PC-9 (cell line): ENCODE results near the gene GRM8. TPM values are rescaled to one million over a fixed set of nuclear protein-coding genes. Genes with fewer than 3 reads are reported as not detected.

Experiments used
- BruUV-seq: library from RNA; stranded (reverse); fragments of 400-500 nt; replicated peaks from 2 replicates; lab custom pipeline; 2021; lab: Mats Ljungman, UMichigan
- CTCF ChIA-PET: fragments of 300-600 bp; sonication (Branson Sonifier 250); formaldehyde crosslinking; loops from one replicate; lab custom pipeline; 2022; ENCODE audit warnings: antibody characterized with exemption; lab: Charles Lee
- POLR2A ChIA-PET: fragments of 300-600 bp; sonication (Branson Sonifier 250); formaldehyde crosslinking; loops from one replicate; lab custom pipeline; 2022; ENCODE audit warnings: antibody characterized with exemption; ENCODE audit not compliant: unreplicated experiment; lab: Charles Lee
- DNase-seq, 2 experiments: peaks; one replicate each; pipeline versions ENCODE4 v3.0.0 to v3.0.0-alpha.2; 2015 to 2022; ENCODE audit warnings: mixed read lengths in 1 of 2
- H2AFZ ChIP-seq: fragments of 200-600 bp; sonication (generic); 2 replicates; pipeline ENCODE4 v1.8.1; 2017; ENCODE audit warnings: antibody characterized with exemption
- H3F3A ChIP-seq: fragments of 200-600 bp; sonication (generic); 2 replicates; pipeline ENCODE4 v1.8.1; 2017; ENCODE audit warnings: antibody characterized with exemption, mild to moderate bottlenecking, low read depth; ENCODE audit not compliant: insufficient read depth
- H3K27ac ChIP-seq: fragments of 200-600 bp; sonication (generic); 2 replicates; pipeline ENCODE4 v1.6.1; 2016; ENCODE audit warnings: mixed run types
- H3K27me3 ChIP-seq: fragments of 200-600 bp; sonication (generic); 2 replicates; pipeline ENCODE4 v1.6.1; 2016; ENCODE audit warnings: low read depth, mixed run types; ENCODE audit not compliant: insufficient read depth
- H3K36me3 ChIP-seq: fragments of 200-600 bp; sonication (generic); 2 replicates; pipeline ENCODE4 v1.6.1; 2016; ENCODE audit warnings: low read depth, mixed run types
- H3K4me1 ChIP-seq: fragments of 200-600 bp; sonication (generic); replicated peaks from 2 replicates; pipeline ENCODE4 v1.6.1; 2016; ENCODE audit warnings: mixed run types; ENCODE audit not compliant: insufficient read depth
- H3K4me2 ChIP-seq: fragments of 200-600 bp; sonication (generic); 2 replicates; pipeline ENCODE4 v1.6.1; 2017; ENCODE audit warnings: mixed run types
- H3K4me3 ChIP-seq: fragments of 200-600 bp; sonication (generic); 2 replicates; pipeline ENCODE4 v1.6.1; 2016; ENCODE audit warnings: mixed run types
- H3K79me2 ChIP-seq: fragments of 200-600 bp; sonication (generic); 2 replicates; pipeline ENCODE4 v1.6.1; 2017; ENCODE audit warnings: low read depth, mixed run types
- H3K9me2 ChIP-seq: fragments of 200-600 bp; sonication (generic); 2 replicates; pipeline ENCODE4 v1.8.1; 2017; ENCODE audit warnings: mild to moderate bottlenecking; ENCODE audit not compliant: insufficient read depth
- H3K9me3 ChIP-seq: fragments of 200-600 bp; sonication (generic); 2 replicates; pipeline ENCODE4 v1.8.1; 2016; ENCODE audit warnings: low read depth; ENCODE audit not compliant: insufficient read depth
- H4K20me1 ChIP-seq: fragments of 200-600 bp; sonication (generic); 2 replicates; pipeline ENCODE4 v1.8.1; 2017; ENCODE audit not compliant: insufficient read depth
- EZH2 ChIP-seq: fragments of 200-600 bp; sonication (generic); IDR thresholded peaks from 2 replicates; pipeline ENCODE4 v1.8.0; 2017; ENCODE audit warnings: antibody characterized with exemption, low read depth
- intact Hi-C: fragments of 100-400 bp; cut with micrococcal nuclease; formaldehyde crosslinking; loops from one replicate; pipeline ENCODE4 v1.10.0; 2022; ENCODE audit not compliant: unreplicated experiment
- total RNA-seq: library from RNA; stranded (reverse); gene quantifications from 2 replicates; pipeline ENCODE4 v1.2.3, GENCODE V29; 2021
- TF ChIP-seq, protein P1 (sequence below): fragments of 200-600 bp; sonication (generic); conservative IDR thresholded peaks from 2 replicates; pipeline ENCODE4 v1.6.1; 2017; ENCODE audit warnings: mixed run types, antibody characterized with exemption, mild to moderate bottlenecking, moderate library complexity

GRM8 gene
- total RNA-seq, 1 experiment from 2014 or later: not detected

DNA sequence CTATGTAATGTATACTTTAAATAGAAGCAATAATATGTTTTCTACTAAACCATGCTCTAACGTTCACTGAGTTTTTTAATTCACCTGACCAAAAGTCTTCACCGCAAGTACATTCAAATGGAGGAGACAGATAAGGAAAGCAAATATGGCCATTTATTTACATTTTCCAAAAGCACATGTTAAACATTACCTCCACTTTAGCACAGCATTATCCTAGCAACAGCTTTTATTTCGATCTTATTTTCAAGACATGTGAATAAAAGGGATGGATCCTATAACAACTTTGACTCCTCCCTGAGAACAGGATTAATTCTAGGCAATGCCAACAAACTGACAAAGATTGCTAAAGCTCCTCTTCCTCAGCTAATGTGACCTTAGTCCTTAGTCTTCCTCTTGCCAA is 11.5 kb upstream of the GRM8 start:
- Histone ChIP-seq H3K27ac (no peak overlapping the region), H3K9me3 (no peaks in the 10 kb centered on the region), H3K4me1 (no peaks in the 10 kb centered on the region), H3F3A (no peaks in the 10 kb centered on the region), H3K9me2 (0 out of 2 replicates have a peak, but pooled peaks cover 3% of the 10 kb centered on the region), H3K4me3 (no peak overlapping the region), H3K4me2 (no peak overlapping the region), H3K79me2 (no peaks in the 10 kb centered on the region), H3K27me3 (peaks cover 63% of the 10 kb centered on the region), H4K20me1 (no peaks in the 10 kb centered on the region), H3K36me3 (no peaks in the 10 kb centered on the region), H2AFZ (no peak overlapping the region)
- ChIA-PET POLR2A (no interaction called here), CTCF (no interaction called here)
- no peak for DNase-seq
- TF ChIP-seq, protein P1, sequence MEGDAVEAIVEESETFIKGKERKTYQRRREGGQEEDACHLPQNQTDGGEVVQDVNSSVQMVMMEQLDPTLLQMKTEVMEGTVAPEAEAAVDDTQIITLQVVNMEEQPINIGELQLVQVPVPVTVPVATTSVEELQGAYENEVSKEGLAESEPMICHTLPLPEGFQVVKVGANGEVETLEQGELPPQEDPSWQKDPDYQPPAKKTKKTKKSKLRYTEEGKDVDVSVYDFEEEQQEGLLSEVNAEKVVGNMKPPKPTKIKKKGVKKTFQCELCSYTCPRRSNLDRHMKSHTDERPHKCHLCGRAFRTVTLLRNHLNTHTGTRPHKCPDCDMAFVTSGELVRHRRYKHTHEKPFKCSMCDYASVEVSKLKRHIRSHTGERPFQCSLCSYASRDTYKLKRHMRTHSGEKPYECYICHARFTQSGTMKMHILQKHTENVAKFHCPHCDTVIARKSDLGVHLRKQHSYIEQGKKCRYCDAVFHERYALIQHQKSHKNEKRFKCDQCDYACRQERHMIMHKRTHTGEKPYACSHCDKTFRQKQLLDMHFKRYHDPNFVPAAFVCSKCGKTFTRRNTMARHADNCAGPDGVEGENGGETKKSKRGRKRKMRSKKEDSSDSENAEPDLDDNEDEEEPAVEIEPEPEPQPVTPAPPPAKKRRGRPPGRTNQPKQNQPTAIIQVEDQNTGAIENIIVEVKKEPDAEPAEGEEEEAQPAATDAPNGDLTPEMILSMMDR: no peak
- no peak for TF ChIP-seq EZH2
- intact Hi-C loops: loop anchor here (10.0 kb wide), 1 partner anchor 251 kb away; no protein-coding TSS in a partner anchor
- BruUV-seq: no TSS peak

- no peaks in the 10 kb centered on the region for H3K4me1 ChIP-seq
- no TSS peak for BruUV-seq
- H3F3A ChIP-seq: no peaks in the 10 kb centered on the region
- no peak overlapping the region for H3K4me3 ChIP-seq
- no peaks in the 10 kb centered on the region for H4K20me1 ChIP-seq
- peaks cover 43% of the 10 kb centered on the region for H3K27me3 ChIP-seq
- intact Hi-C loops: no loop called here
- no peak for TF ChIP-seq EZH2
- TF ChIP-seq, protein P1: no peak
- ChIA-PET POLR2A (no interaction called here), CTCF (no interaction called here)
- no peak for DNase-seq
- no peaks in the 10 kb centered on the region for H3K9me3 ChIP-seq
- no peak overlapping the region for H2AFZ ChIP-seq
- no peaks in the 10 kb centered on the region for H3K9me2 ChIP-seq
- H3K27ac ChIP-seq: no peak overlapping the region
- H3K79me2 ChIP-seq: no peaks in the 10 kb centered on the region
- H3K36me3 ChIP-seq: no peaks in the 10 kb centered on the region
- no peak overlapping the region for H3K4me2 ChIP-seq
These were observed 5.4 kb upstream of the GRM8 start for GRCh38 chr7:127258111-127258510.

GRCh38 chr7:127257086-127257485 is 4.3 kb upstream of the GRM8 start:
- no peak for DNase-seq
- TF ChIP-seq, protein P1: no peak
- no peak for TF ChIP-seq EZH2
- no peak overlapping the region for H3K4me2 ChIP-seq
- POLR2A ChIA-PET: no interaction called here
- no peak overlapping the region for H3K27ac ChIP-seq
- CTCF ChIA-PET: no interaction called here
- H3F3A ChIP-seq: no peaks in the 10 kb centered on the region
- no peaks in the 10 kb centered on the region for H3K79me2 ChIP-seq
- no peaks in the 10 kb centered on the region for H3K9me3 ChIP-seq
- no peaks in the 10 kb centered on the region for H3K4me1 ChIP-seq
- H4K20me1 ChIP-seq: no peaks in the 10 kb centered on the region
- peaks cover 41% of the 10 kb centered on the region for H3K27me3 ChIP-seq
- no TSS peak for BruUV-seq
- H3K36me3 ChIP-seq: no peaks in the 10 kb centered on the region
- no peak overlapping the region for H2AFZ ChIP-seq
- H3K9me2 ChIP-seq: no peaks in the 10 kb centered on the region
- no peak overlapping the region for H3K4me3 ChIP-seq
- intact Hi-C loops: no loop called here
